ENCODE data around the gene TYRP1.

- no peak for TF ChIP-seq CTCF (IDR thresholded peaks at IDR 0.05; ENCODE audit: insufficient read depth, low read length, poor library complexity, severe bottlenecking)
- no peak for TF ChIP-seq EZH2phosphoT487 (conservative IDR thresholded peaks at IDR 0.05; ENCODE audit: low read length)
Observed at GRCh38 chr9:12748954-12749353, 55.8 kb downstream of the TYRP1 start.

Measured in SU-DHL-6 (cell line).